ENCODE results near the gene DNAJC12.
"Not testable (repeated sequence)": the region's sequence is repeated elsewhere in the genome, so short reads cannot be mapped to it uniquely, and the experiment has no call there.

DNA sequence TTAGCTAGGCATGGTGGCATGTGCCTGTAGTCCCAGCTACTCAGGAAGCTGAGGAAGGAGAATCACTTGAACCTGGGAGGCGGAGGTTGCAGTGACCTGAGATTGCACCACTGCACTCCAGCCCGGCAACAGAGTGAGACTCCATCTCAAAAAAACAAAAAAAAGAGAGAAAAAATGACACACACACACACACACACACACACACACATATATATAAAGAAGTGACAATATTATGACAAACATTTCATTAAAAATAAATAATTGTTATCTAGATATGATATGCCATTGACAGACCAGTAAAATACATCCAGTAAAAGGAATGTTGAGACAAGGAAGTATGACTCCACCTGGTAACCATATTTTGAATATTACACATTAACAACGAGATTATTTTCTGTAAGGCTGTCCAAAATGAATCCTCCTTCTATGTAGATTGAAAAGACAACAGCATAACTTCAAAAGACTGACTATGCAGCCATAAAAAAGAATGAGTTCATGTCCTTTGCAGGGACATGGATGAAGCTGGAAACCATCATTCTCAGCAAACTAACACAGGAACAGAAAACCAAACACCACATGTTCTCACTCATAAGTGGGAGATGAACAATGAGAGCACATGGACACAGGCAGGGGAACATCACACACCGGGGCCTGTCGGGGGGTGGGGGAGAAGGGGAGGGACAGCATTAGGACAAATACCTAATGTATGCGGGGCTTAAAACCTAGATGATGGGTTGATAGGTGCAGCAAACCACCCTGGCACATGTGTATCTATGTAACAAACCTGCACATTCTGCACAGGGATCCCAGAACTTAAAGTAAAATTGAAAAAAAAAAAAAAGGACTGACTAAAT lies 2.2 kb downstream of the DNAJC12 start:
- TF ChIP-seq, protein P1, sequence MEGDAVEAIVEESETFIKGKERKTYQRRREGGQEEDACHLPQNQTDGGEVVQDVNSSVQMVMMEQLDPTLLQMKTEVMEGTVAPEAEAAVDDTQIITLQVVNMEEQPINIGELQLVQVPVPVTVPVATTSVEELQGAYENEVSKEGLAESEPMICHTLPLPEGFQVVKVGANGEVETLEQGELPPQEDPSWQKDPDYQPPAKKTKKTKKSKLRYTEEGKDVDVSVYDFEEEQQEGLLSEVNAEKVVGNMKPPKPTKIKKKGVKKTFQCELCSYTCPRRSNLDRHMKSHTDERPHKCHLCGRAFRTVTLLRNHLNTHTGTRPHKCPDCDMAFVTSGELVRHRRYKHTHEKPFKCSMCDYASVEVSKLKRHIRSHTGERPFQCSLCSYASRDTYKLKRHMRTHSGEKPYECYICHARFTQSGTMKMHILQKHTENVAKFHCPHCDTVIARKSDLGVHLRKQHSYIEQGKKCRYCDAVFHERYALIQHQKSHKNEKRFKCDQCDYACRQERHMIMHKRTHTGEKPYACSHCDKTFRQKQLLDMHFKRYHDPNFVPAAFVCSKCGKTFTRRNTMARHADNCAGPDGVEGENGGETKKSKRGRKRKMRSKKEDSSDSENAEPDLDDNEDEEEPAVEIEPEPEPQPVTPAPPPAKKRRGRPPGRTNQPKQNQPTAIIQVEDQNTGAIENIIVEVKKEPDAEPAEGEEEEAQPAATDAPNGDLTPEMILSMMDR (IDR thresholded peaks at IDR 0.05), result not testable (repeated sequence)
- not testable (repeated sequence) for TF ChIP-seq EZH2 (IDR thresholded peaks at IDR 0.05; ENCODE audit: borderline replicate concordance, insufficient read depth, low read depth, low read length, poor library complexity, severe bottlenecking)
